Subcutaneous abdominal adipose tissue (tissue), 5 donors: ENCODE data around the gene IHH.

ENCODE experiments used
- H3K27ac ChIP-seq: one replicate; pipeline ENCODE4 v1.7.0; 2013; ENCODE audit warnings: low read depth, mild to moderate bottlenecking, inconsistent platforms, low read length, moderate library complexity
- H3K27me3 ChIP-seq, 5 donors: one replicate each; pipeline ENCODE4 v1.7.0; 2013; ENCODE audit warnings: low read length in 5 of 5, inconsistent platforms in 1 of 5; ENCODE audit not compliant: control insufficient read depth in 5 of 5, insufficient read depth in 4 of 5
- H3K36me3 ChIP-seq, 5 donors: one replicate each; pipeline ENCODE4 v1.7.0; 2013; ENCODE audit warnings: low read length in 5 of 5; ENCODE audit not compliant: control insufficient read depth in 5 of 5, insufficient read depth in 5 of 5
- H3K4me1 ChIP-seq, 5 donors: one replicate each; pipeline ENCODE4 v1.7.0; 2013; ENCODE audit warnings: low read length in 5 of 5, mild to moderate bottlenecking in 3 of 5, moderate library complexity in 1 of 5; ENCODE audit not compliant: control insufficient read depth in 5 of 5, insufficient read depth in 5 of 5
- H3K4me3 ChIP-seq, 5 donors: one replicate each; pipeline ENCODE4 v1.7.0; 2013; ENCODE audit warnings: low read length in 5 of 5, low read depth in 1 of 5
- H3K9ac ChIP-seq, 5 donors: one replicate each; pipeline ENCODE4 v1.7.0; 2013; ENCODE audit warnings: low read length in 5 of 5, mild to moderate bottlenecking in 4 of 5, moderate library complexity in 3 of 5
- H3K9me3 ChIP-seq, 5 donors: one replicate each; pipeline ENCODE4 v1.7.0; 2013; ENCODE audit warnings: low read length in 5 of 5; ENCODE audit not compliant: control insufficient read depth in 5 of 5
- donor health status: healthy.
- donor health status: healthy.
- donor health status: healthy.
- donor health status: healthy.
- donor health status: healthy.

The IHH gene

GRCh38 chr2:219009294-219009693 is 51.4 kb downstream of the IHH start:
- Histone ChIP-seq H3K27ac (no peak overlapping the region), H3K27me3 (peaks cover 14 to 37% (median 24%) of the 10 kb centered on the region in 5 donors)

More at GRCh38 chr2:219009294-219009693, 51.4 kb downstream of the IHH start:
- no peaks in the 10 kb centered on the region for H3K36me3 ChIP-seq
- H3K4me3 ChIP-seq: no peak overlapping the region
- H3K9ac ChIP-seq: no peak overlapping the region
- H3K9me3 ChIP-seq: no peaks in the 10 kb centered on the region
- H3K4me1 ChIP-seq: no peaks in the 10 kb centered on the region
